ENCODE results near the gene HRAS. TPM values are rescaled to one million over a fixed set of nuclear protein-coding genes. Genes with fewer than 3 reads are reported as not detected.

Gene HRAS
- total and polyA plus RNA-seq, 2 of the 13 experiments (the other 11 are each of a cell fraction or from before 2014, with no cell fraction given), result 32.9 to 50.0 TPM

- TF ChIP-seq GZF1 (CRISPR knock-in tag; IDR thresholded peaks at IDR 0.05) (peak; percentile 57; the same call in 1 of the 2 replicates), SAP130 (CRISPR knock-in tag; IDR thresholded peaks at IDR 0.05; ENCODE audit: low read depth) (peak; percentile 67), FOXK2 (IDR thresholded peaks at IDR 0.05) (no peak), ZC3H4 (CRISPR knock-in tag; IDR thresholded peaks at IDR 0.05; ENCODE audit: borderline replicate concordance) (peak; percentile 9; the same call in 1 of the 2 replicates), NR2F2 (IDR thresholded peaks at IDR 0.05; ENCODE audit: borderline replicate concordance, low read depth) (peak; percentile 42; the same call in 1 of the 2 replicates), NCOR1 (IDR thresholded peaks at IDR 0.05; ENCODE audit: borderline replicate concordance, low read length) (no peak), TARDBP (CRISPR knock-in tag; IDR thresholded peaks at IDR 0.05) (peak; percentile 33; the same call in 1 of the 2 replicates), HNF4A (CRISPR knock-in tag; IDR thresholded peaks at IDR 0.05) (peak; percentile 63), HOXA5 (CRISPR knock-in tag; IDR thresholded peaks at IDR 0.05) (no peak), SP2 (CRISPR knock-in tag; IDR thresholded peaks at IDR 0.05) (no peak), ZNF790 (CRISPR knock-in tag; IDR thresholded peaks at IDR 0.05; ENCODE audit: borderline replicate concordance) (peak; percentile 5; the same call in 1 of the 2 replicates), MEF2D (CRISPR knock-in tag; IDR thresholded peaks at IDR 0.05) (peak; percentile 70; the same call in 1 of the 2 replicates), ZNF350 (CRISPR knock-in tag; IDR thresholded peaks at IDR 0.05; ENCODE audit: borderline replicate concordance, low read depth) (peak; percentile 39; the same call in 1 of the 2 replicates), ZNF318 (CRISPR knock-in tag; IDR thresholded peaks at IDR 0.05) (no peak), HNF4G (IDR thresholded peaks at IDR 0.05; ENCODE audit: borderline replicate concordance, low read depth, low read length) (0 out of 2 replicates have a peak, but pooled peaks have one; percentile 10), HNF4G (CRISPR knock-in tag; IDR thresholded peaks at IDR 0.05; ENCODE audit: borderline replicate concordance, low read depth) (no peak), ZNF430 (CRISPR knock-in tag; IDR thresholded peaks at IDR 0.05) (peak; percentile 85; the same call in 1 of the 2 replicates)
- TF ChIP-seq, protein P1, sequence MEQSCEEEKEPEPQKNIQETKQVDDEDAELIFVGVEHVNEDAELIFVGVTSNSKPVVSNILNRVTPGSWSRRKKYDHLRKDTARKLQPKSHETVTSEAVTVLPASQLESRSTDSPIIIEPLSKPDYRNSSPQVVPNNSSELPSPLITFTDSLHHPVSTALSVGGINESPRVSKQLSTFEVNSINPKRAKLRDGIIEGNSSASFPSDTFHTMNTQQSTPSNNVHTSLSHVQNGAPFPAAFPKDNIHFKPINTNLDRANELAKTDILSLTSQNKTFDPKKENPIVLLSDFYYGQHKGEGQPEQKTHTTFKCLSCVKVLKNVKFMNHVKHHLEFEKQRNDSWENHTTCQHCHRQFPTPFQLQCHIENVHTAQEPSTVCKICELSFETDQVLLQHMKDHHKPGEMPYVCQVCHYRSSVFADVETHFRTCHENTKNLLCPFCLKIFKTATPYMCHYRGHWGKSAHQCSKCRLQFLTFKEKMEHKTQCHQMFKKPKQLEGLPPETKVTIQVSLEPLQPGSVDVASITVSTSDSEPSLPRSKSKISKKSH (CRISPR knock-in tag; IDR thresholded peaks at IDR 0.05; ENCODE audit: borderline replicate concordance), result 0 out of 2 replicates have a peak, but pooled peaks have one; percentile 12
- TF ChIP-seq, protein P2, sequence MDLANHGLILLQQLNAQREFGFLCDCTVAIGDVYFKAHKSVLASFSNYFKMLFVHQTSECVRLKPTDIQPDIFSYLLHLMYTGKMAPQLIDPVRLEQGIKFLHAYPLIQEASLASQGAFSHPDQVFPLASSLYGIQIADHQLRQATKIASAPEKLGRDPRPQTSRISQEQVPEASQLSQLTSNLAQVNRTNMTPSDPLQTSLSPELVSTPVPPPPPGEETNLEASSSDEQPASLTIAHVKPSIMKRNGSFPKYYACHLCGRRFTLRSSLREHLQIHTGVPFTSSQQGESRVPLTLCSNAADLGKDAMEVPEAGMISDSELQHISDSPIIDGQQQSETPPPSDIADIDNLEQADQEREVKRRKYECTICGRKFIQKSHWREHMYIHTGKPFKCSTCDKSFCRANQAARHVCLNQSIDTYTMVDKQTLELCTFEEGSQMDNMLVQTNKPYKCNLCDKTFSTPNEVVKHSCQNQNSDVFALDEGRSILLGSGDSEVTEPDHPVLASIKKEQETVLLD (CRISPR knock-in tag; IDR thresholded peaks at IDR 0.05; ENCODE audit: low read depth), result no peak; the same call in 1 of the 2 replicates
These were observed 33.9 kb upstream of the HRAS start (continued) for GRCh38 chr11:569158-569885.
